H9 (cell line): ENCODE data around the gene MYMK. TPM values are rescaled to one million over a fixed set of nuclear protein-coding genes. Genes with fewer than 3 reads are reported as not detected.

Experiments used
- DNase-seq: peaks from one replicate; pipeline ENCODE4 v3.0.0-alpha.2; 2017
- H2AFZ ChIP-seq: one replicate; pipeline ENCODE4 v1.6.1; 2013; ENCODE audit warnings: mild to moderate bottlenecking, low read length, control low read depth, moderate library complexity
- H2AK5ac ChIP-seq: 2 replicates; pipeline ENCODE4 v1.6.1; 2013; ENCODE audit warnings: low read length, control low read depth, mixed read lengths; ENCODE audit not compliant: insufficient read length
- H2BK120ac ChIP-seq: one replicate; pipeline ENCODE4 v1.6.1; 2013; ENCODE audit warnings: low read depth, mild to moderate bottlenecking, low read length, control low read depth, inconsistent platforms; ENCODE audit not compliant: poor library complexity, severe bottlenecking
- H2BK12ac ChIP-seq: 2 replicates; pipeline ENCODE4 v1.6.1; 2013; ENCODE audit warnings: low read length, control low read depth, mixed read lengths, low read depth; ENCODE audit not compliant: insufficient read length
- H2BK15ac ChIP-seq: 2 replicates; pipeline ENCODE4 v1.6.1; 2013; ENCODE audit warnings: low read depth, low read length, control low read depth
- H2BK20ac ChIP-seq: one replicate; pipeline ENCODE4 v1.6.1; 2013; ENCODE audit warnings: low read depth, mild to moderate bottlenecking, low read length, control low read depth, inconsistent platforms; ENCODE audit not compliant: poor library complexity, severe bottlenecking
- H2BK5ac ChIP-seq: 2 replicates; pipeline ENCODE4 v1.6.1; 2013; ENCODE audit warnings: low read length, control low read depth, mixed read lengths; ENCODE audit not compliant: insufficient read length
- H3K14ac ChIP-seq: 2 replicates; pipeline ENCODE4 v1.6.1; 2013; ENCODE audit warnings: low read length, control low read depth; ENCODE audit not compliant: insufficient read depth
- H3K18ac ChIP-seq: 2 replicates; pipeline ENCODE4 v1.6.1; 2013; ENCODE audit warnings: low read depth, mild to moderate bottlenecking, mixed read lengths, low read length, control low read depth; ENCODE audit not compliant: insufficient read length
- H3K23ac ChIP-seq: 2 replicates; pipeline ENCODE4 v1.6.1; 2013; ENCODE audit warnings: low read length, control low read depth, mixed read lengths, low read depth; ENCODE audit not compliant: insufficient read length
- H3K23me2 ChIP-seq: 2 replicates; pipeline ENCODE4 v1.6.1; 2013; ENCODE audit warnings: low read depth, mild to moderate bottlenecking, mixed read lengths, low read length, control low read depth; ENCODE audit not compliant: insufficient read length, poor library complexity, severe bottlenecking
- H3K27ac ChIP-seq: 2 replicates; pipeline ENCODE4 v1.5.1; 2013; ENCODE audit warnings: low read length, control low read depth, mixed read lengths, low read depth; ENCODE audit not compliant: insufficient read length
- H3K27me3 ChIP-seq: 2 replicates; pipeline ENCODE4 v1.6.1; 2013; ENCODE audit warnings: low read length, control low read depth, inconsistent platforms; ENCODE audit not compliant: insufficient read depth
- H3K4ac ChIP-seq: 2 replicates; pipeline ENCODE4 v1.6.1; 2013; ENCODE audit warnings: low read depth, mild to moderate bottlenecking, control low read depth, inconsistent platforms, low read length, moderate library complexity
- H3K4me1 ChIP-seq: 2 replicates; pipeline ENCODE4 v1.6.1; 2013; ENCODE audit warnings: low read length, control low read depth, inconsistent platforms; ENCODE audit not compliant: insufficient read depth
- H3K4me2 ChIP-seq: 2 replicates; pipeline ENCODE4 v1.6.1; 2013; ENCODE audit warnings: low read length, control low read depth, mixed read lengths; ENCODE audit not compliant: insufficient read length, insufficient read depth
- H3K56ac ChIP-seq: 2 replicates; pipeline ENCODE4 v1.6.1; 2013; ENCODE audit warnings: low read depth, mild to moderate bottlenecking, mixed read lengths, low read length, control low read depth; ENCODE audit not compliant: insufficient read length
- H3K79me1 ChIP-seq: 2 replicates; pipeline ENCODE4 v1.6.1; 2013; ENCODE audit warnings: low read depth, mild to moderate bottlenecking, moderate library complexity, low read length, control low read depth, inconsistent platforms; ENCODE audit not compliant: insufficient read depth, poor library complexity, severe bottlenecking
- H3K79me2 ChIP-seq: 2 replicates; pipeline ENCODE4 v1.6.1; 2013; ENCODE audit warnings: low read length, control low read depth, inconsistent platforms; ENCODE audit not compliant: insufficient read depth
- H3K9ac ChIP-seq: 2 replicates; pipeline ENCODE4 v1.6.1; 2013; ENCODE audit warnings: low read length, control low read depth, mixed read lengths; ENCODE audit not compliant: insufficient read length; ENCODE audit errors: extremely low read depth
- H3K9me3 ChIP-seq: one replicate; pipeline ENCODE4 v1.6.1; 2013; ENCODE audit warnings: low read depth, low read length, inconsistent platforms; ENCODE audit not compliant: control insufficient read depth
- H3T11ph ChIP-seq: one replicate; pipeline ENCODE4 v1.6.1; 2013; ENCODE audit warnings: mild to moderate bottlenecking, low read length, control low read depth, inconsistent platforms
- H4K20me1 ChIP-seq: one replicate; pipeline ENCODE4 v1.6.1; 2013; ENCODE audit not compliant: control insufficient read depth, insufficient read length, insufficient read depth
- H4K5ac ChIP-seq: 2 replicates; pipeline ENCODE4 v1.6.1; 2013; ENCODE audit warnings: low read depth, mild to moderate bottlenecking, mixed read lengths, low read length, control low read depth; ENCODE audit not compliant: insufficient read length
- H4K8ac ChIP-seq: replicated peaks from 2 replicates; pipeline ENCODE4 v1.6.1; 2013; ENCODE audit warnings: low read length, control low read depth, mixed read lengths, low read depth; ENCODE audit not compliant: insufficient read length
- H4K91ac ChIP-seq: 2 replicates; pipeline ENCODE4 v1.6.1; 2013; ENCODE audit warnings: low read depth, mild to moderate bottlenecking, moderate library complexity, mixed read lengths, low read length, control low read depth; ENCODE audit not compliant: insufficient read length
- H3K27ac Mint-ChIP-seq, 3 experiments: 2 replicates in 2 of 3; 3 replicates in 1 of 3; pipeline ENCODE4 v1.8.0; 2020 to 2021; ENCODE audit warnings: mixed read lengths in 3 of 3, mild to moderate bottlenecking in 1 of 3, moderate library complexity in 1 of 3
- H3K27me3 Mint-ChIP-seq: 2 replicates; pipeline ENCODE4 v1.8.0; 2021; ENCODE audit warnings: low read depth, mild to moderate bottlenecking, moderate library complexity, mixed read lengths
- H3K36me3 Mint-ChIP-seq, 3 experiments: 2 replicates in 2 of 3; 3 replicates in 1 of 3; pipeline ENCODE4 v1.8.0; 2020 to 2021; ENCODE audit warnings: low read depth in 3 of 3, mixed read lengths in 3 of 3; ENCODE audit not compliant: insufficient read depth in 1 of 3
- H3K4me1 Mint-ChIP-seq, 2 experiments: 2 replicates each; pipeline ENCODE4 v1.8.0; 2020; ENCODE audit warnings: mixed read lengths in 2 of 2
- H3K4me3 Mint-ChIP-seq, 2 experiments: 2 replicates in 1 of 2; 3 replicates in 1 of 2; pipeline ENCODE4 v1.8.0; 2020 to 2021; ENCODE audit warnings: mild to moderate bottlenecking in 2 of 2, mixed read lengths in 2 of 2, moderate library complexity in 1 of 2
- H3K9me3 Mint-ChIP-seq, 2 experiments: 2 replicates in 1 of 2; 3 replicates in 1 of 2; pipeline ENCODE4 v1.8.0; 2020; ENCODE audit warnings: mild to moderate bottlenecking in 2 of 2, mixed read lengths in 2 of 2, moderate library complexity in 1 of 2
- CTCF ChIP-seq: fragments of 200-600 bp; sonication (generic); conservative IDR thresholded peaks from 3 replicates; pipeline ENCODE4 v1.8.0; 2021; ENCODE audit warnings: antibody characterized with exemption, mild to moderate bottlenecking
- WGBS: extraction: QIAGEN DNeasy Blood & Tissue Kit; methylation state at CpG from one replicate; pipeline ENCODE4 v1.1.7; 2013; ENCODE audit warnings: missing lambda C conversion rate, low lambda C conversion rate, mixed read lengths; ENCODE audit not compliant: insufficient read length; ENCODE audit errors: extremely low coverage; 5-methylcytosine and 5-hydroxymethylcytosine counted together
- total RNA-seq: library from RNA; stranded (reverse); gene quantifications from 2 replicates; pipeline ENCODE4 v1.2.1, GENCODE V29; 2021

MYMK gene
- total RNA-seq, 1 experiment from 2014 or later, result not detected

DNA sequence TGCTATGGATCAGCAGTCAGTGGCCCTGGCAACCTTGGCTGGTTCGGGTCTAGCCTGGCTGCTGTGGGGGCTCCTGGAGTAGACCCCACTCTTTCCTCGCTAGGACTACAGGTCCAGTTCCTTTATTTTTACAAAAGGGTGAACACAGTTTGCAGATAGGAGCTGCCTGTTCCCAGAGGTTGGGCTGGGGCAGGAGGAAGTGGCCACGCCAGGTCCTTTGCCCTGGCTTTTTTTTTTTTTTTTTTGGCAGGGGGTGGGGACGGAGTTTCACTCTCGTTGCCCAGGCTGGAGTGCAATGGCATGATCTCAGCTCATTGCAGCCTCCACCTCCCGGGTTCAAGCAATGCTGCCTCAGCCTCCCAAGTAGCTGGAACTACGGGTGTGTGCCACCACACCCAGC lies 53.8 kb downstream of the MYMK start:
- H2AFZ ChIP-seq, result no peak overlapping the region
- H4K5ac ChIP-seq, result no peak overlapping the region
- H3K23ac ChIP-seq, result no peak overlapping the region
- H3K27ac Mint-ChIP-seq, result no peak overlapping the region
- H3K4me2 ChIP-seq, result no peak overlapping the region
- H3K27ac ChIP-seq, result no peak overlapping the region
- no peak overlapping the region for H3K14ac ChIP-seq
- H3K4ac ChIP-seq, result no peak overlapping the region
- no peak overlapping the region for H4K91ac ChIP-seq
- H4K8ac ChIP-seq, result no peak overlapping the region
- H3K4me1 Mint-ChIP-seq, result no peaks in the 10 kb centered on the region
- H3K27me3 ChIP-seq, result no peaks in the 10 kb centered on the region
- H2BK15ac ChIP-seq, result no peak overlapping the region
- no peak for TF ChIP-seq CTCF
- no peak overlapping the region for H2BK120ac ChIP-seq
- no peak overlapping the region for H2BK5ac ChIP-seq
- DNase-seq, result no peak
- H3K4me1 ChIP-seq, result no peaks in the 10 kb centered on the region
- H2BK20ac ChIP-seq, result no peak overlapping the region
- H3K79me1 ChIP-seq, result no peaks in the 10 kb centered on the region
- no peak overlapping the region for H3T11ph ChIP-seq
- H3K9me3 ChIP-seq, result no peaks in the 10 kb centered on the region
- H2AK5ac ChIP-seq, result no peak overlapping the region
- H3K56ac ChIP-seq, result no peak overlapping the region
- no peaks in the 10 kb centered on the region for H4K20me1 ChIP-seq
- H3K9ac ChIP-seq, result no peak overlapping the region
- no peak overlapping the region for H3K4me3 Mint-ChIP-seq
- no peak overlapping the region for H2BK12ac ChIP-seq
- H3K23me2 ChIP-seq, result no peaks in the 10 kb centered on the region
- H3K36me3 Mint-ChIP-seq, result peaks cover 4 to 12% (median 5%) of the 10 kb centered on the region in 3 experiments; a peak in 6 of 7 replicates
- H3K79me2 ChIP-seq, result no peaks in the 10 kb centered on the region
- H3K18ac ChIP-seq, result no peak overlapping the region
- H3K27me3 Mint-ChIP-seq, result no peaks in the 10 kb centered on the region
- H3K9me3 Mint-ChIP-seq, result no peaks in the 10 kb centered on the region
- no CpG with 5 or more reads among the region's 7 CpGs for WGBS
